ENCODE data around the gene EEFSEC.

The EEFSEC gene

DNA sequence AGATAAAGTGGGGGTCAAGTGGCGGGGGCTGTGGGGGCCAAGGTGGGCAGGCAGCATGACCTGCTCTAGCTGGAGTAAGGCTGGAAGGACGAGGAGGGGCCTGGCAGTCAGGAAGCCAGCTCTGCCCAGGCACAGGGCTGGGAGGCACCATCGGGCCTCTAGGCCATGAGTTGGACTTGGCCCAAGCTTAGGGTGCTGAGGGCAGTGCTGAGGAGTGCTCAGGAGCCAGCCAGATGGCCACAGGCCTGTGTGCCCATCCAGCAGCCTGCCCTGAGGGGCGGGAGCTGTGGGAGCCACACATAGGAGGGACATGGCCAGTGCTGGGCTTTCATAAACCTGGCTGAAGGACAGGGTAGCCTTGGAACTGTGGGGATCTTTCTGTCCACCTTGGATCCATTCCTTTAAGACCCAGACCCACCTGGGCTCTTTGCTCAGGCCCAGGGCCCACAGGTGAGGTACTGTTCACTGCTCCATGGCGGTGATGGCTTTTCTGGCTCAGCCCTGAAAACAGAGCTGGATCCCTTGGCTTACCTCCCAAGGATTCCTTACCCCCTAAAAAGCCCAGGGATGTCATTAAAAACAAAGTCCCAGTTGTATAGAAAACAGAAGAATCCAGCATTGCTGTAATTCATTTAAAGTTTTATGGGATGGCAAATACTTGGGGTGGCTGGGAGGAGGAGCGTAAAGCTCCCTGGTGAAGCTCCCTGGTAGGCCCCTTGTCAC, 176.4 kb downstream of the EEFSEC start:
- WGBS, 2 experiments, result 93% methylated on average over 6 of the region's 6 CpGs
- H3K27ac ChIP-seq (ENCODE audit: insufficient read depth, low read depth, low read length, poor library complexity, severe bottlenecking), result no peak overlapping the region
- H3K9me3 ChIP-seq (ENCODE audit: control insufficient read depth, low read length), result no peaks in the 10 kb centered on the region
- H3K27me3 ChIP-seq (ENCODE audit: control insufficient read depth, insufficient read depth, low read length, poor library complexity, severe bottlenecking), result no peaks in the 10 kb centered on the region
- H3K36me3 ChIP-seq (ENCODE audit: control insufficient read depth, insufficient read depth, low read length), result no peaks in the 10 kb centered on the region
- H3K4me3 ChIP-seq (ENCODE audit: insufficient read depth, low read depth, low read length), result no peak overlapping the region
- no peaks in the 10 kb centered on the region for H3K4me1 ChIP-seq (ENCODE audit: control insufficient read depth, insufficient read depth, low read length)

DNA sequence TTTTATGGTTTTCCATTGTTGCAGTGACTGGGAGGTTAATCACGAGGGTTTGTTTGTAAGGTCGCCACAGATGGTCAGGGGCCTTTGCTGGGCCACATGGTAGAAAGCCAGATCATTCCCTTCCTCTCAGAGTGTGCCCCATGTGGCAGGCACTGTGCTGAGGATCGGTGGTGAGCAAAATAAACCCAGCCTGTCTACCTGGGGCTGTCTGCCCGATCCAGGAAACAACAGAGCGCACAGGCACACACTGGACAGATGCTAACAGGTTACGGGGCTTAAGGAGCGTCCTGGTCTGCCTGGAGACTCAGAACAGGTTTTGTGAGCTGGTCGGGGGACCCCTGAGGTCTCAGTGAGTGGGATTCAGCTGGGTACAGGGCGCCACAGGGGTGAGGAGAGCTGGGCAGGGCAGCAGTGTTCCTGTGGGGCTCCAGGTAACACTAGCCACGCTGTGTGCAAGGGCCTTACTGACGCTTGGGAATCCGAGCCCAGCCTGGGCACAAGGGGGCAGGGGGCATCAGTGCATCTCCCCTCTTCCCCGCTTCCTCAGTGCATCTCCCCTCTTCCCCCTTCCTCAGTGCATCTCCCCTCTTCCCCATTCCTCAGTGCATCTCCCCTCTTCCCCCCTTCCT, 177.0 kb downstream of the EEFSEC start:
- Histone ChIP-seq H3K36me3 (ENCODE audit: control insufficient read depth, insufficient read depth, low read length) (no peaks in the 10 kb centered on the region), H3K9me3 (ENCODE audit: control insufficient read depth, low read length) (no peaks in the 10 kb centered on the region), H3K27me3 (ENCODE audit: control insufficient read depth, insufficient read depth, low read length, poor library complexity, severe bottlenecking) (no peaks in the 10 kb centered on the region), H3K4me3 (ENCODE audit: insufficient read depth, low read depth, low read length) (no peak overlapping the region), H3K27ac (ENCODE audit: insufficient read depth, low read depth, low read length, poor library complexity, severe bottlenecking) (no peak overlapping the region), H3K4me1 (ENCODE audit: control insufficient read depth, insufficient read depth, low read length) (no peaks in the 10 kb centered on the region)
- 80 to 83% methylated on average over 13 of the region's 13 CpGs for WGBS, 2 experiments

DNA sequence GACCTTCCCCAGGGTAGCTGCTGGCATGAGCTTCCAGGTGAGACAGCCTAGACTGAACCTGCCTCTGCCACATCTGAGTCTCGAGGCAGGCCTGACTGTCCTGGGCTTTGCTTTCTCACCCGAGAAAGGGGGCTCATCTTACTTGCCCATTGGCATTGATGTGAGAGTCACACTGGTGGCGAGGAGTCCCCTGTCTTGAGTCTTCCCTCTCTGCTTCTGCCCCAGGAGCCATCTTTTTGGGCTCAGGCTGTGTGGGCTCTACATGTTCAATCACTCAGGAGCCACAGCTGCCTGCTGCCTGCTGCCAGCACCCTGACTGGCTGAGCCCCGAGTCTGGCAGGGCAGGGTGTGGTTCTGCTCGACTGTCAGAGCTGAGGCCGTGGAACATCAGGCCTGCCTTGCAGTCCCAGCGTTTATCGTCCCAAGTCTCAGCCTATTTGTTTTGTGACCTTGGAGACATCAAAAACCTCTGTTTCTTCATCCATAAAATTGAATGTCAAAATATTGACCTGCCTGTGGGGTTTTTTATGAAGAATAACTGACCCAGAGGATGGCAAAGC, 180.9 kb downstream of the EEFSEC start:
- Histone ChIP-seq H3K4me3 (ENCODE audit: insufficient read depth, low read depth, low read length) (no peak overlapping the region), H3K27me3 (ENCODE audit: control insufficient read depth, insufficient read depth, low read length, poor library complexity, severe bottlenecking) (no peaks in the 10 kb centered on the region), H3K4me1 (ENCODE audit: control insufficient read depth, insufficient read depth, low read length) (peaks cover 4% of the 10 kb centered on the region), H3K9me3 (ENCODE audit: control insufficient read depth, low read length) (no peaks in the 10 kb centered on the region), H3K27ac (ENCODE audit: insufficient read depth, low read depth, low read length, poor library complexity, severe bottlenecking) (no peak overlapping the region), H3K36me3 (ENCODE audit: control insufficient read depth, insufficient read depth, low read length) (no peaks in the 10 kb centered on the region)
- 88 to 94% methylated on average over 8 of the region's 8 CpGs for WGBS, 2 experiments

DNA sequence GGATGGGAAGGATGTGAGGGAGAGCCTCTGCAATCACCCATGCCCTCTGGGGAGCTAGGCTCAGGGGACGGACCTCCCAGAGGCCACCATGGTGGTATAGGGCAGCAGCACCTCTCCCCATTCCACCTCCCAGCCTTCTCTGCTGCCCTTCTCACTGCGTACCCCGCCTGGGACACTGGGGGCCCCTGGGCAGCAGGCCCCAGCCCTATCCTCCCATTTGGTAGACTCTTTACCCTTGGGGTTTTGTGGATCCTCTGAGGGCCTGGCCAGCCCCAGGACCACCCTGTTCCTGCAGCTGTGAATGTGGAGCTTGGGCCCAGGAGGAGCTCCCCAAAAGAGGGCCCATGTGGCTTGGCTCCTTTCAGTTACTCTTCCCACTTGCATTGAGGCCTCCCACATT, 181.5 kb downstream of the EEFSEC start:
- 94 to 95% methylated on average over 3 of the region's 3 CpGs for WGBS, 2 experiments

DNA sequence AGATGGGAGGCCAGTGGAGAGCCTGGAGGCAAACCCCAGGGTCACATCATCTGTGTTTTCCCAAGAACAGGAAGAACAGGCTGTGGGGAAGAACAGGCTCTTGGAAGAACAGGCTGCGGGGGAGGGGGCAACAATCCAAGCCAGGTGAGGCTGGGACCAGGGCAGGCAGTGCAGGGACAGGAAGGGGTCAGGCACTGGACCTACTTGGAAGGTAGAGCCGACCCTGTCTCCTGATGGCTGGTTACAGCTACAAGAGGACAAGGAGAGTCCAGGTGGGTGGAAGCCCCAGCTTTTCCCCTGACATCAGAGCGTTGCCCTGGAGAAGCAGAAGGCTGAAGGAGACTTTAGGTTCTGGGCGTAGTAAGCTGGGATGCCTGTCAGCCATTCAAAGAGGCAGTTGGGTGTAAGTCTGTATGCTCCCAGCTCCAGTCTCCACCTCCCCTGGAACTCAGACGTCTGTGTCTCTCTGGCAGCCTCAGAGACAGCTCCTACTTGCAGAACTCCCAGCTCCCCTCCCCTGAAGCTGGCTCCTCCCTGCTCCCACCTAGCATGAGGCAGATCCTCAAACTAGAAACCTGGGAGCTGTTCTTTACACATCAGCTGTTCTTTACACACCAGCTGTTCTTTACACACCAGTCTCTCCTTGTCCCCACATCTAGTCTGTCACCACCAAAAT, 182.5 kb downstream of the EEFSEC start:
- Histone ChIP-seq H3K27me3 (ENCODE audit: control insufficient read depth, insufficient read depth, low read length, poor library complexity, severe bottlenecking) (no peaks in the 10 kb centered on the region), H3K4me3 (ENCODE audit: insufficient read depth, low read depth, low read length) (no peak overlapping the region), H3K36me3 (ENCODE audit: control insufficient read depth, insufficient read depth, low read length) (no peaks in the 10 kb centered on the region), H3K4me1 (ENCODE audit: control insufficient read depth, insufficient read depth, low read length) (peaks cover 4% of the 10 kb centered on the region), H3K27ac (ENCODE audit: insufficient read depth, low read depth, low read length, poor library complexity, severe bottlenecking) (no peak overlapping the region), H3K9me3 (ENCODE audit: control insufficient read depth, low read length) (no peaks in the 10 kb centered on the region)
- WGBS, 2 experiments, result 75 to 80% methylated on average over 5 of the region's 5 CpGs

More for the DNA sequence above, 181.5 kb downstream of the EEFSEC start:
- H3K27me3 ChIP-seq (ENCODE audit: control insufficient read depth, insufficient read depth, low read length, poor library complexity, severe bottlenecking), result no peaks in the 10 kb centered on the region
- H3K36me3 ChIP-seq (ENCODE audit: control insufficient read depth, insufficient read depth, low read length), result no peaks in the 10 kb centered on the region
- peaks cover 4% of the 10 kb centered on the region for H3K4me1 ChIP-seq (ENCODE audit: control insufficient read depth, insufficient read depth, low read length)
- H3K4me3 ChIP-seq (ENCODE audit: insufficient read depth, low read depth, low read length), result no peak overlapping the region
- H3K27ac ChIP-seq (ENCODE audit: insufficient read depth, low read depth, low read length, poor library complexity, severe bottlenecking), result no peak overlapping the region
- H3K9me3 ChIP-seq (ENCODE audit: control insufficient read depth, low read length), result no peaks in the 10 kb centered on the region

DNA sequence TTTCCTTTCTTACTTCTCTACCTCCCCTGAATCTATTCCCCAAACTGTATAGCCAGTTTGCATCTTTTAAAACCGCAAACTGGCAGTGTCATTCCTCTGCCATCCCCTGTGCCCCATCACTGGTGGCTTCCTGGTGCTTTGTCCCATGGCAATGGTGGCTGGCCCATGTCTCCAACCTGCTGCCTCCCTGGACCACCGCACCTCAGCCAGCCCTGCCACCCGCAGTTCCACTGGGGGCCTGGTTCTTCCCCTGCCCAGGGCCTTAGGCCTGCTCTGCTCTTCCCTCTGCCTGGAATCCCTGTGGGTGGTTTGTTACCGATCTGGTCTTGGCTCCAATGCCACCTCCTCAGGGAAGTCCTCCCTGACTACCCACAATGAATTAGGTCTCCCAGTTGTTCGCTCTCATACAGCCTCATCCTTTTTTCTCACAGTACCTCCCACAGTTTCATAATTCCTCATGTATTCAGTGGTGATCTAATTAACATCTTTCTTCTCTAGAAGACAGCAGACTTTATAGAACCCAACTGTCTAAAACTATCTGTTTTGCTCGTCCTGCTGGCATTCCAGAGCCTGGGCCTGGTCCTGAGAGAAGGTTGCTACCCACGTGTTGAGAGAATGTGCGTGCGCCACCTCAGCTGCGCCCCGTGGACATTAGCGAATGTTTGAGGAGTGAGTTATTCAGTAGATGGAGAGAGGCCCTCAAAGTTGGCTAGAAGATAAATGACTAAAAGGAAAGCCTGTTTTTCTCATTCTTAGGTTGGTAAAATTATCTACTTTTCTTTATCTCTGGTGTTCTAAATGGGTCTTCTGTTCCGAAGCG, 183.3 kb downstream of the EEFSEC start:
- Histone ChIP-seq H3K36me3 (ENCODE audit: control insufficient read depth, insufficient read depth, low read length) (no peaks in the 10 kb centered on the region), H3K27me3 (ENCODE audit: control insufficient read depth, insufficient read depth, low read length, poor library complexity, severe bottlenecking) (no peaks in the 10 kb centered on the region), H3K4me3 (ENCODE audit: insufficient read depth, low read depth, low read length) (no peak overlapping the region), H3K9me3 (ENCODE audit: control insufficient read depth, low read length) (no peaks in the 10 kb centered on the region), H3K4me1 (ENCODE audit: control insufficient read depth, insufficient read depth, low read length) (peaks cover 4% of the 10 kb centered on the region), H3K27ac (ENCODE audit: insufficient read depth, low read depth, low read length, poor library complexity, severe bottlenecking) (no peak overlapping the region)
- WGBS, 2 experiments, result 96% methylated on average over 14 of the region's 14 CpGs

DNA sequence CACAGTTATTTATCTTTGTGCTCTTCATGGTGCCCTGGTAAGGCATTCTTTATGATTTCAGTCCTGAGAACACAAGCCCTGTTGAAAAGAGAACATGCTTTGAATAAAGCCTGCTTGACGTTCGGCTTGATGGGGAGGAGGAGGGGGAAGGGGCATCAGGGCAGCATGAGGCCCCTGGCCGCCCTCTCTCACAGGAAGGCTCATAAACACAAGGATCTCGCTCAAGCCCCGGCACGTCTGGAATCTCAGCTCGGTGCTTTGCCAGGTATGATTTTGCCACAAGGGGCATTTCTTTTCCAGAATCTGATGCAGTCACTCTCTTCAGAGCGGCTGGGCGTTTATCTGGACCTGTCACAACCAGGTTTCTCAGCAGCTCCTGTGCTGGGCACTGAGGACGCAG, 184.0 kb downstream of the EEFSEC start:
- 74 to 79% methylated on average over 10 of the region's 10 CpGs for WGBS, 2 experiments
- Histone ChIP-seq H3K9me3 (ENCODE audit: control insufficient read depth, low read length) (no peaks in the 10 kb centered on the region), H3K27ac (ENCODE audit: insufficient read depth, low read depth, low read length, poor library complexity, severe bottlenecking) (no peak overlapping the region), H3K36me3 (ENCODE audit: control insufficient read depth, insufficient read depth, low read length) (no peaks in the 10 kb centered on the region), H3K4me3 (ENCODE audit: insufficient read depth, low read depth, low read length) (no peak overlapping the region), H3K27me3 (ENCODE audit: control insufficient read depth, insufficient read depth, low read length, poor library complexity, severe bottlenecking) (no peaks in the 10 kb centered on the region), H3K4me1 (ENCODE audit: control insufficient read depth, insufficient read depth, low read length) (peaks cover 4% of the 10 kb centered on the region)

DNA sequence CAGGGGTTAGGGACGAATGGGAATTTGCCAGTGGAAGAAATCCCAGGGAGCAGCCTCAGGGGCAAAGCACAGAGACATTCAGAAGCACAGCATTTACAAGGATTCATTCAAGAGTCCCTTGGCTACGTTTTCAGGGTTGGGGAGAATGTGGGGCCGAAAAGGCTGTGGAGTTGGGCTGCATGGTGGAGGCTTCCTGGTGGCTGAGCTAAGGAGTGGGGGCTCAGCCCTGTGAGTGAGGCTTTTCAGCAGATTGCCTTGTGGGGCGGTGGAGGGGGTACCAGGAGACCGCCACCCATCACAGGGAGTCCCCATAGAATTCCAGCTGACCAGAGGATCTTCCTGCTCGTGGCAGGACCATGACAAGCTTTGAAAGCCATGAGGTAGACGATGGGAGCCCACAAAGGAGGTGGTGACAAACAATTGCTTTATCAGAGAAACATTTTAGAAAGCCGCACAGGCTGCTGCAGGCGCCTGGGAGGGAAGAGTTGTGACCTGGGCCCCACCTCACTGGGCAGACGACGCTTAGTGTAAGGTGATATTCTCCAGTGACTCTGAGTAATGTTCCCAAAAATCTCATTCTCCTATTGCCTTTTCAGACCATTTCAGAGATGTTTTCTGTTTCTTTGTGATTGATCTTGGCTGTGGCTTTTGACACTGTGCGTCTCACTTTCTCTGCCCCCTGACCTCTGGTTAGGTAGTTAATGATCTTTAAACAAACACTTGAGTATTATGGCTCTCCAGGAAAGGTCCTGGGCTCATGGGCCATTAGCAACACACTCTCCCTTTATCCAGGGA, 185.5 kb downstream of the EEFSEC start:
- no peak overlapping the region for H3K4me3 ChIP-seq (ENCODE audit: insufficient read depth, low read depth, low read length)
- no peak overlapping the region for H3K27ac ChIP-seq (ENCODE audit: insufficient read depth, low read depth, low read length, poor library complexity, severe bottlenecking)
- no peaks in the 10 kb centered on the region for H3K9me3 ChIP-seq (ENCODE audit: control insufficient read depth, low read length)
- no peaks in the 10 kb centered on the region for H3K36me3 ChIP-seq (ENCODE audit: control insufficient read depth, insufficient read depth, low read length)
- no peaks in the 10 kb centered on the region for H3K27me3 ChIP-seq (ENCODE audit: control insufficient read depth, insufficient read depth, low read length, poor library complexity, severe bottlenecking)
- H3K4me1 ChIP-seq (ENCODE audit: control insufficient read depth, insufficient read depth, low read length), result peaks cover 4% of the 10 kb centered on the region
- 86 to 89% methylated on average over 11 to 12 of the region's 12 CpGs for WGBS, 2 experiments

DNA sequence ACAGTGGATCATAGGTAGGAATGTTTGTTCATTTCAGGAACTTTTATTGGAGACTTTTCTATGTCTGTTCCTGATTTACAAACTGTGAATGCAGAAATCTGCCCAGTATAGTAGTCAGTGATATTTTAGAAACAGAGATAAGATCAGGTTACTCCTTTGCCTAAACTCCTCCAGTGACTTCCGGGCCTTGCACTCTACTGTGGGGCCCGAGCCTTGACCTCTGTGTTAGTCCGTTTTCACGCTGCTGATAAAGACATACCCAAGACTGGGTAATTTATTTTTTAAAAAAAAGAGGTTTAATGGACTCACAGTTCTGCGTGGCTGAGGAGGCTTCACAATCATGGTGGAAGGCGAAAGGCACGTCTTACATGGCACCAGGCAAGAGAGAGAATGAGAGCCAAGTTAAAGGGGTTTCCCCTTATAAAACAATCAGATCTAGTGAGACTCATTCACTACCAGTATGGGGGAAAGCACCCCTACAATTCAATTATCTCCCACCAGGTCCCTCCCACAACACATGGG, 186.3 kb downstream of the EEFSEC start:
- no peak overlapping the region for H3K4me3 ChIP-seq (ENCODE audit: insufficient read depth, low read depth, low read length)
- WGBS, 2 experiments, result 85 to 94% methylated on average over 7 of the region's 7 CpGs
- no peak overlapping the region for H3K27ac ChIP-seq (ENCODE audit: insufficient read depth, low read depth, low read length, poor library complexity, severe bottlenecking)
- no peaks in the 10 kb centered on the region for H3K36me3 ChIP-seq (ENCODE audit: control insufficient read depth, insufficient read depth, low read length)
- no peaks in the 10 kb centered on the region for H3K9me3 ChIP-seq (ENCODE audit: control insufficient read depth, low read length)
- H3K27me3 ChIP-seq (ENCODE audit: control insufficient read depth, insufficient read depth, low read length, poor library complexity, severe bottlenecking), result no peaks in the 10 kb centered on the region
- H3K4me1 ChIP-seq (ENCODE audit: control insufficient read depth, insufficient read depth, low read length), result peaks cover 4% of the 10 kb centered on the region

Measured in ectodermal cell (in vitro differentiated cells).